GM19438 (cell line): ENCODE measurements around the gene CD84.
"Not testable (repeated sequence)": the region's sequence is repeated elsewhere in the genome, so short reads cannot be mapped to it uniquely, and the experiment has no call there.

Source experiments
- ATAC-seq: cut with Tn5 transposase; IDR thresholded peaks from one replicate; pipeline ENCODE4 v1.9.1; 2021; ENCODE audit warnings: low read depth; ENCODE audit not compliant: unreplicated experiment

The CD84 gene

GRCh38 chr1:160520582-160520981, 58.7 kb downstream of the CD84 start:
- ATAC-seq, result no peak

GRCh38 chr1:160519642-160520435, 59.5 kb downstream of the CD84 start:
- ATAC-seq, result no peak

DNA sequence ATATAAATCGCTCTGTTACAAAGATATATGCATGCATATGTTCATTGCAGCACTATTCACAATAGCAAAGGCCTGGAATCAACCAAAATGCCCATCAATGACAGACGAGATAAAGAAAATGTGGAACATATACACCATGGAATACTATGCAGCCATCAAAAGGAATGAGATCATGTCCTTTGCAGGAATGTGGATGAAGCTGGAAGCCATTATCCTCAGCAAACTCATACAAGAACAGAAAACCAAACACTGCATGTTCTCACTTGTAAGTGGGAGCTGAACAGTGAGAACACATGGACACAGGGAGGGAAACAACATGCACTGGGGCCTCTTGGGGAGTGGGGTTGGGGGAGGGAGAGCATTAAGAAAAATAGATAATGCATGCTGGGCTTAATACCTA, 61.8 kb downstream of the CD84 start:
- not testable (repeated sequence) for ATAC-seq

DNA sequence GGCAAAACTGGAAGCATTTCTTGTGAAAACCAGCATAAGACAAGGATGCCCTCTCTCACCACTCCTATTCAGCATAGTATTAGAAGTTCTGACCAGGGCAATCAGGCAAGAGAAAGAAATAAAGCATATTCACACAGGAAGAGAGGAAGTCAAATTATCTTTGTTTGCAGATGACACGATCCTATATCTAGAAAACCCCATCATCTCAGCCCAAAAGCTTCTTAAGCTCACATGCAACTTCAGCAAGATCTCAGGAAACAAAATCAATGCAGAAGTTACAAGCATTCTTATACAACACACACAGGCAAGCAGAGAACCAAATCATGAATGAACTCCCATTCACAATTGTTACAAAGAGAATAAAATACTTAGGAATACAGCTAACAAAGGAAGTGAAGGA, 63.4 kb downstream of the CD84 start:
- ATAC-seq, result not testable (repeated sequence)

DNA sequence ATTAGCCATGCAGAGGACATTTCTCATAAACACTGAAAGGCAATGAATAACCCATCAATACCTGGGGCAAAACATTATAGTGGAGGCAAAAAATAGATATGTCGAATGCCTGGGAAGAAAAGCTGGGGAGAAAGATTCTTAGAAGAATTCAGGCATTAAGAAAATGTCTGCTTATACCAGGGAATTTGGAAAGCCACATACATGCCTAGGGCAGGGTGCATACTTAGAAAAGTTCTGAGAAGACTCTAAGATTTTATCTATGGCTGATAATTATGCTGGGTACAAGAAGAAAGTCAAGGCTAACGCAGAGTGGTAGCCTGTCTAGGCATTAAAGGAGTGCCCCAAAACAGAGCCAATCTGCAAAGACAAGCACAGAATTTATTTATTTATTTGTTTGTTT, 74.6 kb downstream of the CD84 start:
- ATAC-seq, result no peak

- no peak for ATAC-seq
These were observed 76.2 kb downstream of the CD84 start for GRCh38 chr1:160503087-160503486.

DNA sequence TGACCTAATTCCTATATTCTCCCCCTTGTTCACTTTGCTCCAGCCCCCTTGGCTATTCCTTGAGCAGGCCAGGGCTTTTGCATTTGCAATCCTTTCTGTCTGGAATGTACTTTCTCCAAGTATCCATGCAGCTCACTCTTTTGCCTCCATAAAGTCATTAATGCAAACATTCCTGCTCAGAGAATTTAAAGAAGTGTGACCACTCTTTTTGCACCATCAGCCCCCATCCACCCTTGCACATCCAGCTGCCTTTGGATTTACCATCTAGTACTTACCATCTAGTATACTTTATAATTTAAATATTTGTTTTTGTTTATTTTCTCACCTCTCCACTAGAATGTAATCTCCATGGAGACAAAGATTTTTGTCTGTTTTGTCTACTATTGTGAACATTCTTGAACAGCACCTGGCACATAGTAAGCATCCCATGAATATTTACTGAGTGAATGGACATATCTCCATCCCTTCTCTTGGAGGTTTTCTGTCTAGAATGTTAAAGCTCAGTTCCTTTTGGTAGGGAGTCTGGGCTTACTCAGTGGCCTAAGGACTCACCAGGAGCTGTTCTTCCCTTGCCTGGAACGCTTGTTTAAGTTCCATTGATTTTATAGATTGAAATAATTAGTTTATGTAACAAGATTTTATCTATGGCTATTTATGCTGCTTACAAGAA, 78.8 kb downstream of the CD84 start:
- no peak for ATAC-seq

DNA sequence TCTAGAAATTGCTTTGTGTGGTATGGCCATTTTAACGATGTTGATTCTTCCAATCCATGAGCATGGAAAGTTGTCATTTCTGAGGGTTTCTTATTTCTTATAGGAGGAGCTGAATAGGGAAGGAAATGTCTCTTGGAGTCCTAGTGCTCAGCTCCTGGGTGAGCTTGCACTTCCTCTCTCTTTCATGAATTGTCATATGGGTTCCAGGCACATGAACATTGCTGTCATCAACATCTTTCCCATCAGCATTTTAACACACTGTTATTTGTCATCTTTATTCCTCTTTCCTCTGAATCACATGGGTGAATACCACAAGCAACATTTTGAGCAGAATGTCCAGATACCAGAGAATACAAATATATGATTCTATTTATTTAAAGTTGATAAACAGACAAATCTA, 79.7 kb downstream of the CD84 start:
- ATAC-seq, result no peak

DNA sequence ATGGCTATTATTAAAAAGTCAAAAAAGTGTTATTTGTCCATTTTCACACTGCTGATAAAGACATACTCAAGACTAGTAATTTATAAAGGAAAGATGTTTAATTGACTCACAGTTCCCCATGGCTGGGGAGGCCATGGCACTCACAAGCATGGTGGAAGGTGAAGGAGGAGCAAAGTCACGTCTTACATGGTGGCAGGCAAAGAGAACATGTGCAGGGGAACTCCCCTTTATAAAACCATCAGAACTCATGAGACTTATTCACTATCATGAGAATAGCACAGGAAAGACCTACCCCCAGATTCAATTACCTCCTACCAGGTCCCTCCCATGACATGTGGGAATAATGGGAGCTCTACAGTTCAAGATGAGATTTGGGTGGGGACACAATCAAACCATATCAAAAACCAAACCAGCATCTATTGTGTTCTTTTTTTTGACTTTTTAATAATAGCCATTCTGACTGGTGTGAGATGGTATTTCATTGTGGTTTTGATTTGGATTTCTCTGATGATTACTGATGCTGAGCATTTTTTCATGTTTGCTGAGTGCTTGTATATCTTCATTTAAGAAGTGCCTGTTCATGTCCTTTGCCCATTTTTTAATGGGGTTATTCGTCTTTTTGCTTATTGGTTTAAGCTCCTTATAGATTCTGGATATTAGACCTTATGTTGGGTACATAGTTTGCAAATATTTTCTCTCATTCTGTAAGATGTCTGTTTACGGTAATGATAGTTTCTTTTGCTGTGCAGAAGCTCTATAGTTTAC, 80.8 kb downstream of the CD84 start:
- not testable (repeated sequence) for ATAC-seq

DNA sequence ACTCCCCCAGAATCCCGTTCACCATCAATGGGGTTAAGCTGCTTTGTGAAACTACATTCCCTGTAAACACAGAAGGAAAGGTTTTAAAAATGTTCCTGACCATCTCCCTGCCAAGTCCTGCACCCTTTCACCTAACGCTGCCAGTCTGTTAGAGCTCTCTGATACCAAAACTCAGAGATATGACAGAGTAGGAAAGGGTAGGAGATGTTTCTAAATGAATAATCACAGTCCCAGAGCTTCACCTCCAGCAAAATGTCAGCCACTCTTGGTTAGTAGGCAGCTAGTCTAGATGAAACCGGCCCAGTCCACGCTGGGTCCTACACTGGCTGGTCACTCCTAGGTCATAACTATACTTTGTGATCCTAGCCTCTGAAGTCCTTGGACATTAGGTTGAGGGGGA, 83.0 kb downstream of the CD84 start:
- no peak for ATAC-seq

GRCh38 chr1:160494620-160495019, 84.7 kb downstream of the CD84 start:
- ATAC-seq, result no peak

GRCh38 chr1:160492617-160493016, 86.7 kb downstream of the CD84 start:
- ATAC-seq, result no peak

DNA sequence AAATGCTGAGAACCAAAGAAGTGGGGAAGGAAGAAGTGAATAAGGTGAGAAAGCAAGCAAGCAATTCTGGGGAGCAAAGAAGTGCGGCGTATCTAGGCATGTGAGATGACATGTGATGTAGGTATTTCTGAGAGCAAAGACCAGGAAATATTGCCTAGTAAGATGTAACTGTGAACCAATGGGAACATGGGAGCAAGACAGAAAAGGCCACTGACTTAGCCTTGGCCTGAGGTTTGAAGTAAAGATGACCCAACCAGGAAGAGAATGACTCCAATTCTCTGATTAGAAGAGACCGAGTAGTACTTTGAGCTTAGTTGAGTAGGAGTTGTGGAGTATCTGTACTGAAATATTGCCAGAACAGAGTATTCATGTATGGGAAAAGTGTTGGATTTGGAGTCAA, 87.3 kb downstream of the CD84 start:
- ATAC-seq, result no peak
